SK-N-MC (cell line): ENCODE results near the gene TXLNA.

Source experiments
- EZH2 ChIP-seq: fragments of 200-600 bp; sonication (generic); IDR thresholded peaks from one replicate; pipeline ENCODE4 v1.6.1; 2017; ENCODE audit warnings: antibody characterized with exemption
- POLR2AphosphoS5 ChIP-seq: IDR thresholded peaks from 2 replicates; pipeline ENCODE4 v1.6.1; 2012; ENCODE audit warnings: mild to moderate bottlenecking, low read depth, low read length, borderline replicate concordance

- TF ChIP-seq POLR2AphosphoS5 (no peak), EZH2 (no peak)
Observed at GRCh38 chr1:32241001-32241763, 61.7 kb downstream of the TXLNA start.
